DMS153 (cell line): Measurements from ENCODE around the gene BAHCC1.
"Not testable (repeated sequence)": the region's sequence is repeated elsewhere in the genome, so short reads cannot be mapped to it uniquely, and the experiment has no call there.

Experiments
- DNase-seq: peaks from one replicate; lab custom pipeline; 2025; lab: John Stamatoyannopoulos, UW

The BAHCC1 gene

GRCh38 chr17:81394921-81395599 is at the start of gene BAHCC1:
BAHCC1 (plus strand) TSS chr17:81395457; CDS start chr17:81399740, 4,283 bp downstream.
- DNase-seq, result peak; percentile 100

- DNase-seq, result peak; percentile 93
These were observed 49.0 kb upstream of the BAHCC1 start for GRCh38 chr17:81346090-81346907.

DNA sequence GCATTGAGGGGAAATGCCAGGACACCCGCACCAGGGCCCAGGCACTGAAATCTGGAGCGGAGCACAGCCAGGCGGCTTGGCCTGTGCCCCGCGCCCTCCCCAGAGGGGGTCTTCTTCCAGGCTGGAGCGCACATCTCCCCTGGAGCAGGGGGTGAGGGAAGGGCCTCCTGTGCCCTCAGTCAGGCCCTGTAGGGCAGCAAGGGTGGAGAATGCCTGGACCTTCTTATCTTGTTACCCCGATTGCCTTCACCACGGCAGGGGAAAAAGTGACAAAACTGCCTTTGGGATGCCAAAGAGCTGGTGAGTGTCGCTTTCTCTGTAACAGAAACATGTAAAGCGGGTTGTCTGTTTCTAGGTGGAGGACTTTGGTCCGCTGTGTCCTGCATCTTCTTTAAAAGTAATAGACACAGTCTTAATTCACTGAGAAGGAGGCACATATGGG is 48.3 kb upstream of the BAHCC1 start:
- no peak for DNase-seq

GRCh38 chr17:81347437-81347836 is 47.8 kb upstream of the BAHCC1 start:
- no peak for DNase-seq

- peak; percentile 77 for DNase-seq
These were observed 46.9 kb upstream of the BAHCC1 start for GRCh38 chr17:81348097-81349055.

DNA sequence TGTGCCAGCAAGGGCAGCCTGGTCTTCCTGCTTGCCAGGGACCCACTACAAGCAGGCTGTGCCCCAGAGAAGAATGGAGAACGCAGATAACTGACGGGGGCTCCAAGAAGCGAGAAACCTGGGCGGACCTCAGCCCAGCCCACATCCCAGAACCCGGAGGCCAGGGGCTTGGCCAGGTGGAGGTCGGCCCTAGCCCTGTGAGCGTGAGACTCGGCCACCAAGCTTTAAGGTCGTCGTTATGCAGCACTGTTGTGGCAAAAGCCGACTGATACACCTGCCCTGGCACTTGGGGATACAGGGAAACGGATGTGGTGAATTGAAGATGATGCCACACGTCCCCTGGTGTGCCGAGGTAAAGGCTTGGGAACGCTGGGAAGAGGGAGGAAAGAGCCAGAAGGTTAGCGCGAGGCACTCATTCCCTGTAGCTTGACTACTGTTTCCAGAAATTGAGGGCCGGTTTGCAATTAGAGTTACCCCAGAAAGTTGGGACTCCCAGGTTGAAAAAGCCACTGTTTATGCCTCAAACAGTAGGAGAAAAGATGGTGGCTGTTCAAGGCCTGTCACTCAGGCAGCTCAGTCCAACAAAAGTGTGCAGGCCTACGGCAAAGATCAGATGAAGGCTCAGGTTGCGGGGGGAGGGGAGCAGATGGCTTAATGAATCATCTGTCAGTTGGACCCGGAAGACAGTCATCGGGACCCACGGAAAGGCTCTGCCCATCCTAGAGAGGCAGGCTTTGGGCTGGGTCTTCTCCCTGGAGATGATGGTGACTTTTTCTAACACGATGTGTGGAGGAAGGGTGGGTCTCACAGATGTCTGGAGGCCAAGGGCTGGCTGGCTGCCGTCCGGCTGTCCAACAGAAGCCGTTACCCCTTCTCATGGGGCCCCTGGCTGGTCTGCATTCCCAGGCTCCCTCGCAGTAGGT is 45.6 kb upstream of the BAHCC1 start:
- peak; percentile 36 for DNase-seq

- no peak for DNase-seq
These were observed 44.9 kb upstream of the BAHCC1 start for GRCh38 chr17:81350320-81350890.

DNA sequence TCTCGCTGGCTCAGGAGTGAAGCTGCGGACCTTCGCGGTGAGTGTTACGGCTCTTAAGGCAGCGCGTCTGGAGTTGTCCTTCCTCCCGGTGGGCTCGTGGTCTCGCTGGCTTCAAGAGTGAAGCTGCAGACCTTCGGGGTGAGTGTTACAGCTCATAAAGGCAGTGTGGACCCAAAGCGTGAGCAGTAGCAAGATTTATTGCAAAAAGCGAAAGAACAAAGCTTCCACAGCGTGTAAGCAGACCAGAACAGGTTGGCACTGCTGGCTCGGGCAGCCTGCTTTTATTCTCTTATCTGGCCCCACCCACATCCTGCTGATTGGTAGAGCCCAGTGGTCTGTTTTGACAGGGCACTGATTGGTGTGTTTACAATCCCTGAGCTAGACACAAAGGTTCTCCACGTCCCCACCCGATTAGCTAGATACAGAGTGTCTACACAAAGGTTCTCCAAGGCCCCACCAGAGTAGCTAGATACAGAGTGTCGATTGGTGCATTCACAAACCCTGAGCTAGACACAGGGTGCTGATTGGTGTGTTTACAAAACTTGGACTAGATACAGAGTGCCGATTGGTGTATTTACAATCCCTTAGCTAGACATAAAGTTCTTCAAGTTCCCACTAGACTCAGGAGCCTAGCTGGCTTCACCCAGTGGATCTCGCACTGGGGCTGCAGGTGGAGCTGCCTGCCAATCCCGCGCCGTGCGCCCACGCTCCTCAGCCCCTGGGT is 43.8 kb upstream of the BAHCC1 start:
- not testable (repeated sequence) for DNase-seq

- DNase-seq, result not testable (repeated sequence)
These were observed 43.2 kb upstream of the BAHCC1 start for GRCh38 chr17:81352056-81352455.

- DNase-seq, result no peak
These were observed 40.9 kb upstream of the BAHCC1 start for GRCh38 chr17:81354252-81354953.

- DNase-seq, result no peak
These were observed 40.3 kb upstream of the BAHCC1 start for GRCh38 chr17:81354954-81355347.

- no peak for DNase-seq
These were observed 36.0 kb upstream of the BAHCC1 start for GRCh38 chr17:81359218-81359617.

- DNase-seq, result not testable (repeated sequence)
These were observed 33.3 kb upstream of the BAHCC1 start for GRCh38 chr17:81362001-81362400.

DNA sequence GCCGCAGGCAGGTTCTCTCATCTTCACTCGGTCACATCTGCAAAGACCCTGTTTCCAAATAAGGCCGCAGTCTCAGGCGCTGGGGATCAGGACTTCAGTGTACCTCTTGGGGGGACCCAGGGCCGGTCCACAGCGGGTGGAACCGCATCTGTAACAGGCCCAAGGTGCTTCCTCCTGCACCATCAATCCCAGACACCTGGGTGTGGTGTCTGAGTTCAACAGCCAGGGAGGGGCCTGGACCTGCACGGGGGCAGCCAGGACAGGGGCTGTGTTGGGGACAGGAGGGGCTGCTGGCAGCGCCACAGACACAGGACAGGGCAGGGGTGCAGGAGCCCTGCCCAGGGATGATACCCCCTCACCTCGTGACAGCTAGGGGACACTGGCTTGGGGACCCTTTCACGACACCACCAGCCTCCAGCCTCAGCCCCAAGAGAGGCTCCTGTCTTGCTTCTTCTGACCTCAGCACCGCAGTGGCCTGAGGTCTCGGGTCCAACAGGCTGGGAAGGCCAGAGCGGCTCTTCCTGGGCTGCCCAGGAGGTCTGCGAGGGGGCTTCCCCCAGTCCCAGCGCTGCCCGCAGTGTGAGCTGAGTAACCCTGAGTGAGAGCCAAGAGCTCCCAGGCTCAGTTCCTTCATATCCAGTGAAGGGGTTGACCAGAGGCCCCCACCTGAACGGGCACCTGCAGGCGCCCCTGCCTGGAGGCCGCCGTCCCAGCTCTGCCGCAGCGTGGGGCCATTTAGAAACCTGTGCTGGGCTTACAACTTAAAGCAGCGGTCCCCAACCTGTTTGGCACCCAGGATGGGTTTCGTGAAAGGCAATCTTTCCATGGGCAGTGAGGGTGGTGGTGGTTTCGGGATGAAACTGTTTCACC is 30.7 kb upstream of the BAHCC1 start:
- no peak for DNase-seq

DNA sequence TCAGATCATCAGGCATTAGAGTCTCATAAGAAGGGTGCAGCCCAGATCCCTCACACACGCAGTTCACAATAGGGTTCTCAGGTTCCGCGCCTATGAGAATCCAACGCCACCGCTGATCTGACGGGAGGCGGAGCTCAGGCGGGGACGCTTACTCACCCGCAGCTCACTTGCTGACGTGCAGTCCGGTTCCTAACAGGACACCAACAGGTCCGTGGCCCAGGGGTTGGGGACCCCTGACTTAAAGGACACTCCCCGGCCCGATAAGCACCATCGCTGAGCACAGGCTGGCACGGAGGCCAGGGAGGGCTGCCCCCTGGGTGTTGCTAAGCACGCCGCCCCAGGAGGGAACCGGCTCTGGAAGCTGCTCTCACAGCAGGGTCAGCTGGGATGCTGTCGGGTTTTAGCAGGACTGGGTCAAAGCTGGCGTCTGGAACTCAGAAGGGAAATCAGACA is 30.1 kb upstream of the BAHCC1 start:
- DNase-seq, result peak; percentile 45

DNA sequence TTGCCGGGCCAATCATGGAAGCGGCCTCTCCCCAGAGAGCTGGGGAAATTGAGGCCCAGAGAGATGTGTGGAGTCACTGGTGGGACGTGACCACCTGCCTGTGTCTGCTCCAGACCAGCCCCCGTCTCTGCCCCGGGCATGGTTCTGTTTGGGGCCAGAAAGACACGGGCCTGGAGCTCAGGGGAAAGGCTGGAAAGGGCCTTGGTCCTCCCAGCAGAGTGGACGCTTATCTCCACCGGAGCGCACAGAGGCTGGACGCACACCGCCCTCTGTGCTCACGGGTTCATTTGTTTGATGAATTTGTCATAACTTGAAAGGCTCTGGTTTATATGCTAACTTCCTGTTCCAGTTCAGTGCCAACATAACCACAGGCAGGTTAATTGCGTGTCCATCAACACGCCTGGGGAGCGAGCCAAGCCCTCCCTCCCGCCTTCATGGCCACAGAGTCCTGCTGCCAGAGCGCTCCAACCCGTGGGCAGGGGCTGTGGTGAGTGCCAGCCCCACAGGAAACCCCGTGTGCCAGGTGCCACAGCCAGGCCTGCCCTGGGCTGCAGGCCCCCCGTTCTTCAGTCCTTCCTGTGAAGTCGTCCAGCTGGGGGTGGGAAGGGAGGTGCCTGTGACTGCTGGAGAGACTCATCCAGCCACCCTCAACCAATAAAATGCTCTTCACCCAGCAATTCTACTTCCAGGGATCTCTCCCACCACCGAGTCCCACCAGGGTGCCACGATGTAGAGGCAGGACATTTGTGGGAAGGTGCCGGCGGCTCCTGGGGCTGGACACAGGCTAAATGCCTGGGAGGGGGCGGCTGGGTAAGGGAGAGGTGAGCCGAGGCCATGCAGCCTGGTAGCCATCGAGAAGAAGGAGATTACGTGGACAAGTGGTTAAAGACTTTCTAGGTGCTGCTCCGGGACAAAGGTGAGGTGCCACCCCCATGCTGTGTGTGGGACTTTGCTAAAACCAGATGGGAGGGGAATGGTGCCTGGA is 29.4 kb upstream of the BAHCC1 start:
- DNase-seq, result peak; percentile 89

DNA sequence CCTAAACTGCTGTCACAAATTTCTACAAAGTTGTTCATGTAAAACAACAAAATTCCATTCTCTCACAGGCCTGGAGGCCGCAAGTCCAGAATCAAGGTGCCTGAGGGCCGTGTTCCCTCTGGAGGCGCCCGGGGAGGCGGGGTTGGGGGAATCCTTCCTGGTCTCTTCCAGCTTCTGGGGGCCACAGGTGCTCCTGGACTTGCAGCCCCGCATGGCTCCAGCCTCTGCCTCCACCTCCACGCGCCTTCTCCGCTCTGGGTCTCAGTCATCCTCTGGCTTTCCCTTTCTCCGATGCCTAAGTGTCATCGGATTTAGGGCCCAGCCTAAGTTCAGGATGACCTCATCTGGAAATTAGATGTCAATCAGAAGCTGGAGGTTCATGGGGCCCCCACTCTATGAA is 28.6 kb upstream of the BAHCC1 start:
- no peak for DNase-seq
